ENCODE data around the gene BBS10.

- TF ChIP-seq CTCF (IDR thresholded peaks at IDR 0.05) (no peak), POLR2A (IDR thresholded peaks at IDR 0.05) (no peak)
Observed at GRCh38 chr12:76312315-76312714, 35.9 kb downstream of the BBS10 start.

Data from Peyer's patch (tissue), 4 donors.